Body of pancreas (tissue), 4 donors: Measurements from ENCODE around the gene NECAB3. TPM values are rescaled to one million over a fixed set of nuclear protein-coding genes. Genes with fewer than 3 reads are reported as not detected.

ENCODE experiments used
- ATAC-seq: fragments of 150-250 bp; one replicate; pipeline ENCODE4 v1.9.1; 2016
- DNase-seq, 4 donors: peaks; one replicate each; pipeline ENCODE4 v3.0.0-alpha.2; 2019
- H3K27ac ChIP-seq, 4 donors: fragments of 200-600 bp; sonication (generic); 1 replicate in 3 of 4; 2 replicates in 1 of 4; pipeline versions ENCODE4 v1.5.1 to v1.6.1; 2016 to 2019; ENCODE audit warnings: mild to moderate bottlenecking in 1 of 4, mixed read lengths in 1 of 4, moderate library complexity in 1 of 4
- H3K27me3 ChIP-seq, 2 donors: fragments of 200-600 bp; sonication (generic); one replicate each; pipeline ENCODE4 v1.6.0; 2016; ENCODE audit warnings: mild to moderate bottlenecking in 1 of 2
- H3K36me3 ChIP-seq, 2 donors: fragments of 200-600 bp; sonication (generic); replicated peaks in 1 of 2; 2 replicates each; pipeline ENCODE4 v1.5.1; 2016; ENCODE audit warnings: low read depth in 2 of 2; ENCODE audit not compliant: insufficient read depth in 1 of 2
- H3K4me1 ChIP-seq: fragments of 200-600 bp; sonication (generic); one replicate; pipeline ENCODE4 v1.6.0; 2016
- H3K4me3 ChIP-seq, 2 donors: fragments of 200-600 bp; sonication (generic); 1 replicate in 1 of 2; 2 replicates in 1 of 2; pipeline ENCODE4 v1.5.1; 2016 to 2019
- H3K9me3 ChIP-seq, 3 donors: fragments of 200-600 bp; sonication (generic); 1 replicate in 2 of 3; 2 replicates in 1 of 3; pipeline ENCODE4 v1.5.1; 2016
- CTCF ChIP-seq, 7 experiments: fragments of 450-650 bp in 4 of 7; fragments of 200-600 bp in 3 of 7; sonication (generic) in 3 of 7; IDR thresholded peaks; one replicate each; pipeline ENCODE4 v1.5.1; 2016 to 2019; ENCODE audit warnings: antibody characterized with exemption in 7 of 7
- POLR2A ChIP-seq, 3 donors: fragments of 450-650 bp; IDR thresholded peaks; one replicate each; pipeline ENCODE4 v1.6.1; 2016; ENCODE audit warnings: antibody characterized with exemption in 3 of 3, mild to moderate bottlenecking in 2 of 3
- WGBS, 2 donors: methylation state at CpG; one replicate each; pipeline ENCODE4 v1.1.5; 2017; 5-methylcytosine and 5-hydroxymethylcytosine counted together
- intact Hi-C: fragments of 100-400 bp; cut with DNase I; formaldehyde crosslinking; loops from one replicate; pipeline ENCODE4 v1.15.1; 2023
- total RNA-seq, 2 donors: library from RNA; depleted of rRNA; stranded (reverse); fragments of >200 nt; gene quantifications; one replicate each; pipeline ENCODE4 v1.1.0, GENCODE V29; 2016

The NECAB3 gene
- total RNA-seq, 2 donors from 2014 or later = 41.8 to 92.3 TPM

DNA sequence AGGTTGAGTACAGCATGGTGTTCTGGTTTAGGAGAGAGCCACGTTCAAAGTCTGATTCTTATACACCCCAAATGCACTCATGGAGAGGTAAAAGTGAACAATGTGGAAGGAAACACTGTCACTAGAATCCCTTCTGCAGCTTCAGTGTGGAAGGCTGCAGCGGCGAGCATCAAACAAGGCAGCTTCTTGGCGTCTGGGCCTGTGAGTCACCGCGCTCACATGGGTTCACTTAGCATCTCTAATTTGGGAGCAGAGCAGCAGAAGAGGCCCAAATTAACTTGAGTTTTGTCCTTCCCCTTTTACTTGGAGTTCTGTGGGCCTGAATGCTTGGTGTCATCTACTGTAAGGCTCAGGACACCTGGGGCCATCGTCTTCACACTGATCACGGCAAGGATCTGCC lies 22.9 kb upstream of the NECAB3 start:
- Histone ChIP-seq H3K27me3 (no peaks in the 10 kb centered on the region), H3K4me1 (no peaks in the 10 kb centered on the region), H3K36me3 (no peaks in the 10 kb centered on the region), H3K27ac (no peak overlapping the region), H3K4me3 (no peak overlapping the region), H3K9me3 (no peaks in the 10 kb centered on the region)
- intact Hi-C loops = no loop called here
- no peak for TF ChIP-seq POLR2A (IDR thresholded peaks at IDR 0.05)
- TF ChIP-seq CTCF (IDR thresholded peaks at IDR 0.05) = no peak
- WGBS, 2 donors = 66 to 84% methylated on average over 8 of the region's 8 CpGs
- DNase-seq (peak in 1 of 4 donors; percentile 27), ATAC-seq (peak; percentile 27)

DNA sequence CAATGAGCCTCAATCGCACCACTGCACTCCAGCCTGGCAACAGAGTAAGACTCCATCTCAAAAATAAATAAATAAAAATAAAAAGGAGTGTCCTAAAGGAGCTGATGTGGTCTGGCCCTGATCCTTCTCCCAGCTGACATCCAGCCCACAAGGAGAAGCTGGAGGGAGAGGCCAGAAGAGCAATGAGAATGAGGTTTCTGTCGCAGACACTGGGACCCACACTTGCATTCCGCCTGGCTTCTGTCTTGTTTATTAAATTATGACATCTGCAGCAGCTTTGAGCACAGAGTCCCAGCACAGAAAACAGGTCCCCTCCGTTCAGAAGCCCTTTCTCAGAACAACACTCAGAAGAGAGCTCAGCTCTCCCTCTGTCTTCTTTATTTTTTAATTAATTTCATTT lies 22.2 kb upstream of the NECAB3 start:
- Histone ChIP-seq H3K4me3 (no peak overlapping the region), H3K36me3 (no peaks in the 10 kb centered on the region), H3K9me3 (no peaks in the 10 kb centered on the region), H3K27me3 (no peaks in the 10 kb centered on the region), H3K27ac (no peak overlapping the region), H3K4me1 (no peaks in the 10 kb centered on the region)
- intact Hi-C loops = no loop called here
- WGBS, 2 donors = 76 to 85% methylated on average over 4 of the region's 4 CpGs
- DNase-seq (no peak), ATAC-seq (no peak)
- no peak for TF ChIP-seq CTCF (IDR thresholded peaks at IDR 0.05)
- no peak for TF ChIP-seq POLR2A (IDR thresholded peaks at IDR 0.05)

GRCh38 chr20:33694639-33695012 lies 20.4 kb upstream of the NECAB3 start:
- no peak for DNase-seq
- H3K9me3 ChIP-seq = no peaks in the 10 kb centered on the region
- no peaks in the 10 kb centered on the region for H3K36me3 ChIP-seq
- no peak for ATAC-seq
- intact Hi-C loops = no loop called here
- H3K4me3 ChIP-seq = no peak overlapping the region
- no peaks in the 10 kb centered on the region for H3K4me1 ChIP-seq
- no peak for TF ChIP-seq POLR2A (IDR thresholded peaks at IDR 0.05)
- no peak for TF ChIP-seq CTCF (IDR thresholded peaks at IDR 0.05)
- no peak overlapping the region for H3K27ac ChIP-seq
- WGBS, 2 donors = 75 to 81% methylated on average over 6 of the region's 6 CpGs
- H3K27me3 ChIP-seq = no peaks in the 10 kb centered on the region

DNA sequence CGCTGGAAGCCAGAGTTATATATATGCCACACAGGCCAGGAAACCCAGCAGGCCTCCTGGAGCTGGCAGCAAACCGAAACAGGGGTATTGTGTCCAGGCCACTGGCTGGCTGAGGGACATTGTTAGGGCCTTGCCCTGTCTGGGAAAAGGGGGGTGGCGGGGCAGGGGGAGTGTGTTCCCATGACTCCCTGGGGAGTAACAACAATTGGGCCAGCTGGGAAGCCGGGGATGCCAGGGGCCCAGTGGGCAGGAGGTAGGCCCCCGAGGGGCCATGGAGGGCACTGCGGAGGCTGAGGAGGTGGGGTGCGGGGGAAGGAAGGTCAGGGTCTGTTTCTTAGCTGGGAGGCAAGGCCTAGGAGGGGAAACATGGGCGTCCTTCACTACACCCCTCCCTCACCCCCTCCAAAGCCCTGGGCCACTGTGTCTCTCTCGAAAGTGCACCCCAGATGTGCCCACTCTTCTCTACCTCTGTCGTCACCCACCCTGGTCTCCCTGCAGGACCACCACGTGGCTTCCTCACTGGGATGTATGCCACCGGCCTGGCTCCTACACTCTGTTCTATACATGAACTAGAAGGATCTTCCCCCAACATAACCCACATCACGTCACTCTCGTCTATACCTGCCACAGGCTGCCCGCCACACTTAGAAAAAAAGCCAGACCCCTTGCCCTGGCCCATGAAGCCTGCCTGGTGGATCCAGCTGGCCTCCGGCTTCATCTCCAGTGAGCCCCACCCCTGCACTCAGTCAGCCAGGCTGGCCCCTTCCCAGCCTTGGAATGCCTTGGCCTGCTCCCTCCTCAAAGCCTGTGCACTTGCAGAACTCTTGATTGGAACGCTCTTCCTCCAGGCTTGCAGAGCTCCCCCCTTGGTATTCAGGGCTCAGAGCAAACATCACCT lies 19.8 kb upstream of the NECAB3 start:
- Histone ChIP-seq H3K36me3 (no peaks in the 10 kb centered on the region), H3K9me3 (no peaks in the 10 kb centered on the region), H3K27ac (no peak overlapping the region), H3K27me3 (no peaks in the 10 kb centered on the region), H3K4me3 (no peak overlapping the region), H3K4me1 (peaks cover 3% of the 10 kb centered on the region)
- WGBS, 2 donors = 77 to 79% methylated on average over 17 of the region's 17 CpGs
- TF ChIP-seq POLR2A (IDR thresholded peaks at IDR 0.05) (no peak), CTCF (IDR thresholded peaks at IDR 0.05) (no peak)
- intact Hi-C loops = no loop called here
- ATAC-seq (no peak), DNase-seq (no peak)

DNA sequence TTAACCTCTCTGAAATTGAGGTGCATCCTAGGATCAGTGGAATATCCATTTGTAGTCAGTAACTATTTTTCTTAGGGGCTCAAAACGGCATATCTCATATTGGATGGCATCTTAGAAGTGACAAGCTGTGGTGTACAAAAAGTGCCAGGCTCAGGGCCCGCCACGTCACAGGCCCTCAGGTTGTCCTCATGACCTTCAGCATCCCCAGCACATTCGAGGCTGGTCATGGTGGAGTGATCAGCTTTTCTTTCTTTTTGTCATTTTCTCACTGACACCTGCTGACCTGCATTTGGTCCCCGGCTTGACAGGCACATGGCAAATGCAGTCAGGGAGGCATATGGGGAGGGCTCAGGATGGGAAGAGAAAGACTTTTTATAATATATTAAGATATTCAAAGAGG lies 19.1 kb upstream of the NECAB3 start:
- no peak for DNase-seq
- Histone ChIP-seq H3K4me3 (no peak overlapping the region), H3K9me3 (no peaks in the 10 kb centered on the region), H3K27me3 (no peaks in the 10 kb centered on the region), H3K27ac (no peak overlapping the region), H3K4me1 (peaks cover 10% of the 10 kb centered on the region), H3K36me3 (no peaks in the 10 kb centered on the region)
- no peak for TF ChIP-seq CTCF (IDR thresholded peaks at IDR 0.05)
- no peak for TF ChIP-seq POLR2A (IDR thresholded peaks at IDR 0.05)
- 73 to 76% methylated on average over 5 of the region's 5 CpGs for WGBS, 2 donors
- intact Hi-C loops = no loop called here
- no peak for ATAC-seq
